Posterior vena cava (tissue), 2 donors: ENCODE data around the gene IRAK4. TPM values are rescaled to one million over a fixed set of nuclear protein-coding genes. Genes with fewer than 3 reads are reported as not detected.
"Not testable (repeated sequence)": the region's sequence is repeated elsewhere in the genome, so short reads cannot be mapped to it uniquely, and the experiment has no call there.

Experiments
- DNase-seq: peaks from one replicate; pipeline ENCODE4 v3.0.0-alpha.2; 2020; ENCODE audit warnings: low spot score
- intact Hi-C, 2 donors: fragments of 100-400 bp; cut with DNase I; formaldehyde crosslinking; loops; one replicate each; pipeline versions ENCODE4 v1.14.1 to v1.14.2; 2022 to 2023
- long read RNA-seq, 2 donors: library from polyadenylated mRNA; unstranded; transcript quantifications; one replicate each; pipeline ENCODE4 v2.0.0, GENCODE V29; 2020 to 2021
- total RNA-seq, 2 donors: library from RNA; stranded (reverse); fragmentation: NEBNext Ultra II Directional; extraction: Animal tissue kit (Norgen Biotek cat#: 25700); gene quantifications; one replicate each; pipeline ENCODE4 v1.2.1, GENCODE V29; 2021
- donor health status: DM: yes; HTN: yes; CAD: no.
- donor health status: DM: yes; HTN: yes; CAD: no.

The IRAK4 gene
- 10 to 100 TPM; 19.9 to 21.5 TPM for total RNA-seq
- long read RNA-seq, donor 1, full-length matches to known transcripts, result 3 of 8 reads
- long read RNA-seq, donor 1, partial matches to known transcripts, result 1 of 8 reads
- long read RNA-seq, donor 1, other reads (novel, unspliced or antisense), result 4 of 8 reads
- long read RNA-seq, donor 2, full-length matches to known transcripts, result 3 of 19 reads
- long read RNA-seq, donor 2, partial matches to known transcripts, result 9 of 19 reads
- long read RNA-seq, donor 2, other reads (novel, unspliced or antisense), result 7 of 19 reads

GRCh38 chr12:43758728-43759563, at the start of gene IRAK4, which contains the start of gene PUS7L:
Gene IRAK4 (plus strand): TSS chr12:43758951. CDS start chr12:43768112, 9,161 bp downstream.
Gene PUS7L (minus strand): TSS chr12:43758790. CDS start chr12:43755245, 3,545 bp downstream.
- intact Hi-C loops, result no loop called here
- peak; percentile 99 for DNase-seq

DNA sequence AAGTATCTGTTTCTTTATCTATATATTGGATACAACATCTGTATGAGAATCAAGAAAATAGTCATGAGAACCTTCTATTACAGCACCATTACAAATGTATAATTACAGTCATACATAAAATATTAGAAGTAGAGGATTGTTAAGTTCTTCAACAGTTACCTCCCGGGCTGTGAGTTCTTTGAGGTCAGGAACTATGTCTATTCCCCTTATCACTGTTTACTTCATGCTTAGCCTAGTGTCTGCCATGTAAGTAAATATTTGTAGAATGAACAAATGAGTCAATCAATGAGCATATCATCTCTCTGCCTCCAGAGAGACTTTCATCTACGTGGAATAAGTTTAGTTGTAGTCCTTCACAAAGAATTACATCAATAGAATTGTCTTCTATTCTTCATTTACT, 47.4 kb upstream of the IRAK4 start:
- DNase-seq, result no peak
- intact Hi-C loops, result no loop called here

GRCh38 chr12:43722621-43723020, 36.1 kb upstream of the IRAK4 start:
- intact Hi-C loops, result no loop called here
- DNase-seq, result no peak

GRCh38 chr12:43723134-43723533, 35.6 kb upstream of the IRAK4 start:
- no peak for DNase-seq
- intact Hi-C loops, result no loop called here

GRCh38 chr12:43728117-43728516, 30.6 kb upstream of the IRAK4 start:
- intact Hi-C loops, result no loop called here
- no peak for DNase-seq

DNA sequence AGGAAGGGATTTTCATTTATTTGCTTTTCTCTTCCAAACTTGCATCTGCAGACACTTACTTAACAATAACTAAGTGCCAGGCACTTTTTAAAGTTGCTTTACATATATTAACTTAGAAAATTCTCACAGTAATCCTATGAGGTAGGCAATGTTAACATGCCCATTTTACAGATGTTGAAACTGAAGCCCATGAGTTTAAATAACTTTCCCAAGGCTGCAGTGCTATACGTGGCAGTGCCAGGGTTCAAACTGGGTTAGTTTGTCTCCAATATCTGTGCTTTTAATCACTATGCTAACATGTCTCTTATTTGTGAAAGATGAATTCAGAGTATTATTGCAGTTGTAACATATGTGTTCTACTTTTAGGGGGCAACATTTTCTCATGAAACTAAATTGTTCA, 30.1 kb upstream of the IRAK4 start:
- intact Hi-C loops, result no loop called here
- DNase-seq, result no peak

DNA sequence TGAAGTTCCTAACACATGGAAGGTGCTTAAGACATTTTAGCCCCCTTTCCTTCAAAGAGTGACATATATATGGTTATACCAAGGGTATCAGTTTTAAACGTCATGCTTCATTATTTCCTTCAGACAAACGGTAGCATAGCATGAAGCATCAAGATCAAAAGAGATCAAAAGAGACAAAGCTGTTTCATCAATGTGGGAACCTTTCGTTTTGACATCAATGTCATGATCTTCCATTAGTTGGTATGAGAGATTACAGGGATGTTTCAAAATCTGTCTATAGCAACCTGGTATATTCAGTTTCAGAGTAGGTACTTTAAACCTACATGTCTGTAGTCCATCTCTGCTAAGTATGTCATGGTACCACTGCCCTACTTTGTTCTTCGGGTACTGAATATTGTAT, 28.5 kb upstream of the IRAK4 start:
- intact Hi-C loops, result no loop called here

GRCh38 chr12:43733687-43734086, 25.1 kb upstream of the IRAK4 start:
- DNase-seq, result no peak
- intact Hi-C loops, result no loop called here

More for the DNA sequence above, 28.5 kb upstream of the IRAK4 start:
- DNase-seq, result no peak

GRCh38 chr12:43736927-43737440, 21.8 kb upstream of the IRAK4 start:
- intact Hi-C loops, result no loop called here
- no peak for DNase-seq

DNA sequence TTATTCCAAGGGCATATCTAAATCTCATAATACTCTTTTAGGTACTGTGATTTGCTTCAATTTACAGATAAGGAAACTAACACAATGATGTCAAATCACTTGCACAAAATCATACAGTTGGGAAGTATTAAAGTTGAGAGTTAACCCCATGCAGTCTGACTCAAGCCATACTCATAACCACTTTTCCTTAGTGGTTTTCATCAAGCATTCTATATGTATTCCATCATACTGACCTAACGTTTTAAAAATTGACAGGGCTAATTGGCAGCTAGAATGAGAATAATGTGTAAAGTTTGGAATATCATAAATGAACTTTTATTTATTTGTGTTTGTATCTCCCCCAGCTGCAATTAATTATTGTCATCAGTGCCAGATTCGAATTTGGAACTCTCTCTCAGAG, 21.1 kb upstream of the IRAK4 start:
- intact Hi-C loops, result no loop called here
- no peak for DNase-seq

DNA sequence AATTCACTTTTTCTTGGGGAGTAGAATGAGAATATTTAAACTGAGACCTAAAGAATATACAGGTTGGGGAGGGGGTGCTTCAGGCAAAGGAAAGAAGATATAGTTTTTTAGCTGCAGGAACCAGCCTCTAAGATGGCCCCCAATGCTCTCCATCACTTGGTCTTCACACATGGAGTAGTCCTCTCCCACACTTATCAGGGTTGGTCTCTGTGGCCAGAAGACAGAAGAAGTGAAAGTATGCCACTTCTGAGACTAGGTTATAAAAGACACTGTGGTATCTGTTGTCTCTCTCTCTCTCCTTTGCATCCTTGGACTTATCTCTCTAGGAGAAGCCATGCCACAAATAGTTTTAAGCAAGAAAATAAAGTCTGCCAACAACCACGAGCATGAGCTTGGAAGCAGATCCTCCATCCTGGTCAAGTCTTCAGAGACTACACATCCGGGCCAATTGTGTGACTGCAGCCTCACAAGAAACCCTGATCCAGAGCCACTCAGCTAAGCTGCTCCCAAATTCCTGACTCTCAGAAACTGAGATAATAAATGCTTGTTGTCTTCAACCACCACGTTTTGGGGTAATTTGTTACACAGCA, 18.1 kb upstream of the IRAK4 start:
- intact Hi-C loops, result no loop called here
- no peak for DNase-seq

DNA sequence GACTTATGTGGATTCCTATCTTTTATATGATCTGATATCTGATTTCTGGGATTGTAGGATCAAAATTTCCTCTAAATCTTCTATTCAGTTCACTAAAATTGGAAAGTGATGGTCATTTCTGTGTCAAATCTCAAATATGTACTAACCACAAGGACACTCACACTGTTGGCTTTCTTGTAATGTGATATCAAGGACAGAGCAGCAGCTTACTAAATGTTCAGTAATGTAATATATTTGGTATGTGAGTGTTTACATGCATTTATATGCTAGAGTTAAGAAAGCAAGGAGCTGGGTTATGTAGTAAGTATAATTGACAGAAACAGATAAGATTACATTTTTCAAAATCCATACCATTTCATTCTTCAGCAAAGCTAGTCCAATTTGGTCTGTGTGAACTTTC, 16.6 kb upstream of the IRAK4 start:
- no peak for DNase-seq
- intact Hi-C loops, result no loop called here

- DNase-seq, result no peak
- intact Hi-C loops, result no loop called here
Observed at GRCh38 chr12:43744826-43745225, 13.9 kb upstream of the IRAK4 start.

DNA sequence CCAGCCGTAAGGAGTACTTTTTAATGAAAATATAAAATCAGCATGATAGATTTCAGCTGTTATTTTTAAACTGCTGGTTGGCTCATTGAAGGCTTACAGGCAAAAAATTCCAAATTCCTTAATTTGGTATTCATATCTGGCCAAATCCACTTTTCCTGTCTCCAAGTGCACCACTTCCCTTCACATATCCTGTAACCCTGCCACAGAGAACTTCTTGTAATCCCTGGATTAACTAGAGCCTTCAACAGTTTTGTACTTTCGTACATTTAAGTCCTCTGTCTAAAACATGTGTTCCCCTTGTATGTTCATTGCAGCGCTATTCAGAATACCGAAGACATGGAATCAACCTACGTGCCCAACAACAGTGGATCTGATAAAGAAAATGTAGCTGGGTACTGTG, 9.7 kb upstream of the IRAK4 start:
- no peak for DNase-seq
- intact Hi-C loops, result no loop called here

DNA sequence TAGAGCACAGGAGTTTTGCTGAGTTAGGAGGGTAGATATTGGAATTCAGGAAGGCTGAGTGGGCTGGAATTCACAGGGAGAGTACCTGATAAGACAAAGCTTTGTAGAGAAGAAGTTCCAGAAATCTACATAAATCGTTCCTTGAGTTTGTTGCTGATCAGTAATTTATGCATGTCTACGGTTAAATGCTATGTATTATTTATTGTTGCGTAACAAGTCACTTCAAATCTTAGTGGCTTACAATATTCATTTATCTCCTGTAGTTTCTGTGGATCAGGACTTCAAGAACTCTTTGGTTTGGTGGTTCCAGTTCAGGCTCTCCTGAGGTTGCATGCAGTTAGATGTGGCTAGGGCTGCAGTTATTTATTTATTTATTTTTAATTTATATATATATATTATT, 7.9 kb upstream of the IRAK4 start:
- intact Hi-C loops, result no loop called here
- DNase-seq, result no peak

DNA sequence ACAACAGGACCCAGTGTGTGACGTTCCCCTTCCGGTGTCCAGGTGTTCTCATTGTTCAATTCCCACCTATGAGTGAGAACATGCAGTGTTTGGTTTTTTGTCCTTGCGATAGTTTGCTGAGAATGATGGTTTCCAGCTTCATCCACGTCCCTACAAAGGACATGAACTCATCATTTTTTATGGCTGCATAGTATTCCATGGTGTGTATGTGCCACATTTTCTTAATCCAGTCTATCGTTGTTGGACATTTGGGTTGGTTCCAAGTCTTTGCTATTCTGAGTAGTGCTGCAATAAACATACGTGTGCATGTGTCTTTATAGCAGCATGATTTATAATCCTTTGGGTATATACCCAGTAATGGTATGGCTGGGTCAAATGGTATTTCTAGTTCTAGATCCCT, 7.4 kb upstream of the IRAK4 start:
- DNase-seq, intact Hi-C loops: not testable (repeated sequence)

GRCh38 chr12:43754015-43754414, 4.7 kb upstream of the IRAK4 start:
- intact Hi-C loops, result no loop called here
- DNase-seq, result no peak

GRCh38 chr12:43758247-43758727, 464 bp upstream of the IRAK4 start:
- intact Hi-C loops, result no loop called here
- no peak for DNase-seq

DNA sequence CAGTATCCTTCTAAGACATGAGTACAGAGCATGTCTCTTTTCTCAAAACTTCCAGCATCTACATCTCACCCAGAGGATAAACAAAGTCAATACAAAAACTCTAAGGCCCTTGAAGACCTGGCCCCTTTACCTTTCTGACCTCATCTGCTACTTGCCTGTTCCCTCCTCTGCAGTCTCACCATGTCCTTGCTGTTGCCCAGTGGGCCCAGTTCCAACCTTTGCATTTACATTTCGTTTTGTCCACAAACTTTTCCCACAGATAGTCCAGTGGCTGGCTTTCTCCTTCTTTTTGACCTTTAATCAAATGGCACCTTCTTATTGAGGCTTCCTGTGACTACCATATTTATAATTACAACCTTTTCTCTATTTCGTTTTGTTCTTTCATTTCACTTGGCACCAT, 1.6 kb downstream of the IRAK4 start:
- intact Hi-C loops, result no loop called here

GRCh38 chr12:43761500-43761899, 2.7 kb downstream of the IRAK4 start:
- DNase-seq, result no peak
- intact Hi-C loops, result no loop called here

More for the DNA sequence above, 1.6 kb downstream of the IRAK4 start:
- DNase-seq, result no peak
